NCI-H1092 (cell line): ENCODE results near the gene TMEM129.

Source experiments
- DNase-seq: peaks from one replicate; lab custom pipeline; 2025; lab: John Stamatoyannopoulos, UW

Gene TMEM129

DNA sequence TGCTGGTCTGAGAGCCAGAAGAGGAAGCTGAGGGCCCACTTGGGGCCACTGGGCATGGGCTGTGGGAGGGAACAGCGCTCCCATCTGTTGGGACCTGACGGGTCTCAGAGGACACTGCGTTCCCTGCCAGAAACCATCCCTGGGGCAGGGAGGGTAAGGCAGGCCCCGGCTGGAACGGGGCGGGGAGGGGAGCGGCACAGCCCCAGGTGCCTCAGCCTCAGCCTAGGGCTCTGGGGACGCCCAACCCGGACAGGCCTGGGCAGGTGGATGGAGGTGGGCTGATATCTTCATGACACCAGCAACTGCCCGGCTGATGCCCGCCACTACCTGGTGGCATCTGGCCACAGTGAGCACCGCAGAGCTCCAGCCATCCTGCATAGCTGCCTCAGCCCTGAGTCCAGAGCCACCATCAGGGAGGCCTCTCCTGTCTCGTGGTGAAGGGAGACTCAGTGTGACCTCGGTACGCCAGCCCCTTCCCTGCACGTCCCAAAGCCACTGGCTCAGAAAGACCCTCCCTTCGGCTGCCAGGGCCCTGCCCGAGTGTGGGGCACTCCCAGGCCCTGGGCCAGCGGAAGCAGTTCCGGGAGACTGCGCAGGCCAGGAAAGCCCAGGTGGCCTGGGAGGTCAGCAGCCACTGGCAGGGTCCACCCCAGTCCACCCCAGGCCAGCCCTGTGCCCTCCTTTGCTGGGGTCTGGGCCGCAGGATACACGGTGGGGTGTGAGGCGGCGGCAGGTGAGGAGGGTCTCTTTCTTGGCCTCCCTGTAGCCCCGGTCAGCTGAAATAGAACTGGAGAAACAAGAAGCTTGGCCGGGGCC is 37.4 kb upstream of the TMEM129 start:
- no peak for DNase-seq

- DNase-seq: no peak
Observed at GRCh38 chr4:1757836-1758235, 36.7 kb upstream of the TMEM129 start.

DNA sequence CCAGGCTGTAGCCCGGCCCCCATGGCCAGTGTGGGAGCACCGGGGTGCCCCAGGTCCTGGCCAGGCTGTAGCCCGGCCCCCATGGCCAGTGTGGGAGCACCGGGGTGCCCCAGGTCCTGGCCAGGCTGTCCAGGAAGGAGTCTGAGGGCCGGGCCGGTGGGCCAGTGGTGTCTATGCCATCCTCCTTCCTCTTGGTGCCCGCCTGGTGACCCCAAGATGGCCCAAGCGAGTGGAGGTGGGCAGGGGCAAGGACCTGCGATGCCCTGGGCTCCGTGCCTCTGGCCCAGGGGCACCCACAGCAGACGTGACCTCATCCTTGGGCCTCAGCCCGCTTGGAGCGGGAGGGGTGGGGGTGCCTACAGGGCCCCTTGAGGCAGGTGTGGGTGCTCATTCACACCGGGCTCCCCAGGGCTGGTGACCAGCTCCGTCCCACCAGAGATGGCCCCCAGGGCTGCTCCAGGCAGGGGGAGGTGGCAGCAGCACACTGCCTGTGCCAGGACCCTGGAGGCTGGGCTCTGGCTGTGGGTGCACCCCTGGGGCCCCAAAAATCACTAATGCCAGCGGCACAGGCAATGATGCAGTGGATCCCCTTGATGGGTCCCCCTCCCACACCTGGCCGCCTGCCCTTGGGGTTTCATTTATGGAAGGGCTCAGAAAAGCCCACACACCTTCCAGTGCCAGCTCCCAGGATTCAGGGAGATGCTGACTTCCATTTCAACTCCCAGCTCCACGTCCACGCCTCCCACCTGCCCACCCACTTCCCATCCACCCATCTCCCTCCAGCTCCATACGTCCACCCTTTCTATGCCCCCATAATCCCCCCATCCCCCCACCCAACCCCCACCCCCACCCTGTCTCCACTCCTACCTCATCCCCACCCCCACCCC is 36.0 kb upstream of the TMEM129 start:
- no peak for DNase-seq

DNA sequence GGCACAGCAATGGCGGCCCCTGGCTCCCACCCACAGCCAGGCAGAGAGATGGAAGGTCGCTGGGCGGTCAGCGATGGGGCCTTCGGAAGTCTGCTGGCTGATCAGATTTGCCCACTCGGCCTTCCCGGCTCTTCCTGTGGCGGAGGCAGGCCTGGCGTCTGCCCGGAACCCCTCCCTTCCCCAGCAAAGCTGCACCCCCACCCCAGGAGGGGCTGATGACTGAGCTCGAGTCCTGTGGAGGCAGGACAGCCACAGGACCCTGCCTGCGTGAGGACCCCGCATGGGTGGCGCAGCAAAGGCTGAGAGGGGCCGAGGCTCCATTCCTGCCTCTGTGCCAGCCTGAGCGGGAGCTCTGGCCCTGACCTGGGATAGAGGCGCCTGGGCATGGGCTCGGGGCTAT is 35.0 kb upstream of the TMEM129 start:
- no peak for DNase-seq

DNA sequence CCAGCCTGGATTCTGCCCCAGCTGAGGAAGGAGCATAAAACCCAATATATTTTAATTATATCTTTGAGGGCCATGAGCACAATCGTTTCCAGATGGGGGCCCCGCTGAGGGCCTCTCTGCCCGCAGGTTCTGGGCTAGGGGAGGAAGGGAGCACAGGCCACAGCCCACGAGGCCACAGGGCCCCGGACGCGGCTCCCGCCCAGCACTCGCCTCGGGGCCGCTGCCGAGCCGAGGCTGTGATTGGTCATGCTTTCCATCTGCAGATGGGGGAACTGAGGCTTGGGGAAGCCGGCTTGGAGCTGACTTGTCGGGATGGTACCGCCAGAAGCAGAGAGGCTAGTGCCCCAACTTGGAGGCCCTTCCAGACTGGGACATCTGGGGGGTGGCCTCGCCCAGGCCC is 34.2 kb upstream of the TMEM129 start:
- DNase-seq: no peak

GRCh38 chr4:1754336-1754735 is 33.2 kb upstream of the TMEM129 start:
- no peak for DNase-seq

DNA sequence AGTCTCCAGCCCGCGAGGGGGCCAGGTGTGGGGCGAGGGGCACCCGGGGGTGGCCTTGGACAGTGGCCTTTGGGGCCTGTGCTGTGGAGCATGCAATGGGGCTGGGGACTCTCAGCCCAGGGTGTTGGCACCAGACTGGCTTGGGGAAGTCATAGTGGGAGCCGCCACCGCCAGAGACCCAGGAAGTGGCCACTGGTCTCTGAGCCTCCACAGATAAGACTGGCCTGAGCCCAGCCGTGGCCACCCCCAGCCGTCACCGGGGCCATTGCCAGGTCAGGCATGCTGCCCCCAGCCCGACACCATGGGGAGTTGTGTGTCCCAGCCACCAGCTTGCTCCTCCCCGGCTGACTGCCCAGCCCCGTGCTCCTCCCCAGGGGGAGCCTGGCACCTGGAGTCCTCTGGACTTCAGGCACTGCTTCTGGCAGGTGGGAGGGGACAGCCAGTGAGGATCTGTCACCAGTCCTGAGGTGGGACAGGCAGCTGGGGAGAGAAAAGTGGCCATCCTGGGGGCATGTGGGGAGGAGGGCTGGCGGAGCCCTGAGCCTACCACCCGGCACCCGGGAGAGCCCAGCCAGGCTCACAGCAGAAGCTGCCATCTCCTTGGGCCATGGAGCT is 32.7 kb upstream of the TMEM129 start:
- DNase-seq: no peak

- no peak for DNase-seq
Observed at GRCh38 chr4:1753294-1753696, 32.2 kb upstream of the TMEM129 start.

GRCh38 chr4:1752284-1753041 is 31.3 kb upstream of the TMEM129 start:
- no peak for DNase-seq

DNA sequence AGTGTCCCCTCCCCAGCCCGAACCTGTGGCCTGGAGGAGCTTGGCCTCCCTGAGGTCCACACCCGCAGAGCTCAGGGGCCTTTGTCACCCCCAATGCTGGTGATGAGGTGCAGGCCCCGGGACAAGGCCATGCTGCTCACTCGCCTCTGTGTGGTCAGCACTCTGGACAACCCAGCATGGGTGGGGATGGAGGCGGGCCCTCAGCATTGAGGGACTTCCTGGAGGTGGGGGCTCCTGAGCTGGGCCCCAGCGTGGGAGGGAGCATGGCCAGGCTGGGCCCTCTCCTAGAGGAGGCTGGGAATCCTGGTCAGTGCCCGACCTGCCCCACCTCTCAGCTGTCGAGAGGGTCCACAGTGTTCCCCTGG is 30.8 kb upstream of the TMEM129 start:
- DNase-seq: no peak

GRCh38 chr4:1751155-1751918 is 30.2 kb upstream of the TMEM129 start:
- no peak for DNase-seq

- no peak for DNase-seq
Observed at GRCh38 chr4:1750381-1751154, 29.4 kb upstream of the TMEM129 start.

DNA sequence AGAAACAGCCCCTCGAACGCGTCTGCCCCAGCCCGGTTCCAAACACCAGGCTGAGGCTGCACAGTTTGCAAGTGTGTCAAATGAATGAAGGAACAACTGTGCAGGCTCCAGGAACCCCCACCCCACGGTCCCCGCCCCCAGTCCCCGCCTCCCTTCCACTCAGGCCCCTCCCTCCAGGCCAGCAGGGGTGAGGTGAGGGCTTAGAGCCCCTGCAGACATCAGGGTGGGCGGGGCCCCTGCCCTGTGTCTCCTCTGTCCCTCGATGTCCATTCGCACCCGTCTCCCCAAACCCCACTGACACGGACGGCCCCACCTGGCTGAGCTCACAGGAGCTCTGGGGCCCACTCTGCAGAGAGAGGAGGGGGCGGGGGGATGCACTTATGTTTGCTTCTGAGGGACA is 28.7 kb upstream of the TMEM129 start:
- DNase-seq: no peak

DNA sequence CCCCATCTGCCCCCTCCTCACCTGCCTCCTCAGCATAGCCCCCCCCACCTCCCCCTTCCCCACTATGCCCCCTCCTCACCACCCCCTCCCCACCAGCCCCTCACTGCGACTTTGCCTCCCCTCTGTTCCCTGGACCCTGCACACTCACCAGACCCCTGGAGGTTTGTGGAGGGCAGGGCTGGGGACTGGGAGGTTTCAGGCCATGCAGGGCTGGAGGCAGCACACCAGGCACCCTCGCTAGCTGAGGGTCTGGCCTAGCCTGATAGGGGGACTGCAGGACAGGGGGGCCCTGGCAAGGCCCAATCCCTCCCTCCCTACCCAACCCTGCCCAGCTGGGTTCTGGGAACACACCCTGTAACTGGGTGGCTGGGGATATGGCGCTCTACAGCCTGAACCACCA is 28.2 kb upstream of the TMEM129 start:
- DNase-seq: no peak

DNA sequence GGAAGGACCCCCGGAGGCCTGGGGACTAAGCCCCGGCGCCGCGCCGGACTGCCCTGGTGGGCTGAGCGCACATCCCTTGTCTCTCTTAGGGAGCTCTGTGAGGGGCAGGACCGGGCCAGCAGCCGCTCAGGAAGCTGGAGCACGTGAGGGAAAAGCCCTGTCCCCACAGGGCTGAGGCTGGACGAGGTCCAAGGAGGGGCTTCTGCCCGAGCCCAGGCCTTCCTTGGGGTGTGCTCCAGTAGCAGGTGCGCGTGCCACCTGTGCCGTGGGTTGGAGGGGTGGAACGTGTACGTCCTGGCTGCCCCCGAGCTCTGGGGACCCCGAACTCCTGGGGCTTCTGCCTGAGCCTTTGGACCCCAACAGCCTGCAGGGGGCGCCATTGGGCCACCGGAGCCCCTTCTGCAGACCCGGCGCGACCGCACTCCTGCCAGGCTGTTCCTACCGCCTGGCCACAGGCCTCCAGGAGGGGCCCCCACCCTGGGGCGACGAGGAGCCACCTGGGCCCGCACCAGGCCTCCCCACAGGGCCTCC is 27.4 kb upstream of the TMEM129 start:
- DNase-seq: peak; percentile 63

DNA sequence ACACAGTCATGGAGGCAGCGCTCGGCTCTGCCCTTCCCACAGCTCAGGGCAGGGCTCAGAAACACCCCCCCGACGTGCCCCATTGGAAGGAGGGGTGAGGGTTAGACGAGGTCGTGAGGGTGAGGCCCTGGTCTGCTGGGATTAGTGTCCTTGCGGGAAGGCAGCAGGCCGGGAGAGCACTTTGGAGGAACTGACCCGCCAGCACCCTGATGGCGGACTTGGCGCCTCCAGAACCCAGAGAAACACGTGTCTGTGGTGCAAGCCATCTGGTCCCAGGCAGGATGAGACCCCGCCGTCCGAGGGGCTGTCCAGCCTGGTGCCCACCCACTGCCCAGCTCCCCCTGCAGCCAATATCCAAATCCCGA is 26.5 kb upstream of the TMEM129 start:
- DNase-seq: no peak

- no peak for DNase-seq
Observed at GRCh38 chr4:1746919-1747602, 25.9 kb upstream of the TMEM129 start.

GRCh38 chr4:1746265-1746691 is 25.2 kb upstream of the TMEM129 start:
- DNase-seq: peak; percentile 54

- DNase-seq: no peak
Observed at GRCh38 chr4:1745697-1746096, 24.6 kb upstream of the TMEM129 start.

GRCh38 chr4:1745165-1745564 is 24.0 kb upstream of the TMEM129 start:
- DNase-seq: no peak
